ENCODE measurements around the gene SLC4A5.
"Not testable (repeated sequence)": the region's sequence is repeated elsewhere in the genome, so short reads cannot be mapped to it uniquely, and the experiment has no call there.

SLC4A5 gene

GRCh38 chr2:74261204-74261864 is 81.9 kb downstream of the SLC4A5 start:
- peak; percentile 56 for DNase-seq

DNA sequence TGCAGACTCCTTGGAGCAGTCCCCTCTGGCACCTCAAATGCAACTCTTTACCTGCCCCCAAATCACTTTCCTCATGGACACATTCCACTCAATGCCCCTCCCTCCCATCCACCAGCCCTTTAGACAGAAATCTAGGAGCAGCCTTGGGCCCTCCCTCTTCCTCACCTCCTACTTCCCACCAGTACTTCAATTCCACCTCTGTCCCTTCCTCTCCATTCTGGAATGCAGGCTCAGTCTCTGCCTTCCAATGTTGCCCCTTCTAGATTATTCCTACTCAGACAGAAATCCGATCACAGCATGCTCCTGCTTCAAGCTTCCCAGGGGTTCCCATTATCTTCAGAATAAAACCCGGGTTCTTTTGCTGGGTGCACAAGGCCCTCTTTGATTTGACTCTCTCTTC is 82.7 kb downstream of the SLC4A5 start:
- DNase-seq, result no peak

GRCh38 chr2:74259733-74260132 is 83.5 kb downstream of the SLC4A5 start:
- DNase-seq, result no peak

- DNase-seq, result no peak
Measured at GRCh38 chr2:74259191-74259590, 84.0 kb downstream of the SLC4A5 start.

- DNase-seq, result no peak
Measured at GRCh38 chr2:74255660-74256213, 87.5 kb downstream of the SLC4A5 start.

- no peak for DNase-seq
Measured at GRCh38 chr2:74253971-74254310, 89.3 kb downstream of the SLC4A5 start.

- DNase-seq, result no peak
Measured at GRCh38 chr2:74253306-74253970, 89.8 kb downstream of the SLC4A5 start.

DNA sequence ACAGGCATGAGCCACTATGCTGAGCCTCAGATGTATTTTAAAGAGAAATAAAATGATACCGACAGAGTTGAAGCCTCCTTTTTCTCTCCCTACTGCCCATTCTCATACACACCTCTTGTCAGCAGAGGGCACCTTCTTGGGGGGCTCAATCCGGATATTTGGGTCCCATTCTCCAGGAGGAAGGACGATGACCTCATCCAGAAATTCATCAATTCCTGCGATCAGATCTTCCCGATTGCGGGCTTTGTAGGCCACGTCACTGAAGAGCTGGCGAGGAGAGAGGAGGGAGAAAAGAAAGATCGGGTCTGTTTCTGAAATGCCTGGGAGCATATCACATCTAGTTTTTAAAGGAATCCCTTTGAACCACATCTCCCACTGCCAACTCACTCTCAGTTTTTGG is 90.4 kb downstream of the SLC4A5 start:
- DNase-seq, result no peak

- no peak for DNase-seq
Measured at GRCh38 chr2:74252036-74252435, 91.2 kb downstream of the SLC4A5 start.

DNA sequence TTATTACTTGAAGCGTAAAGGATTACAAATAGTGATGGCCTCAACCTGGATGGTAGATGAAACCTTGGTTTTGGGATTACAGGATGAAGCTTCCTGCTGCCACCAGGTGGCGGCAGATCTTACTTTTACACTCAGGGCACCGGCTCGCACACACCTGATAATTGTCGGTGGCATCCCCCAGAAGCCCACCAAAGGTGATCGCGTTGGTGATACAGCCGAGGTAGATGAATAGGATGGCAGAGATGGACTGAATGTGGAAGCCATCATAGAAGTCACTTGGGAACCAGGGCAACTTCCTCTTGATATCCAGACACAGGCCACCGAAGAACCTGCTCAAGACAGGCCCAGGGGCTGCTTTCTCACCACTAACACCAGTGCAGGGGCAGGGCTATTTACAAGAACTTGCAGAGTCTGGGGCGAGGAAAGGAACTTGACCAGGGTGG is 93.0 kb downstream of the SLC4A5 start:
- DNase-seq, result peak; percentile 56

DNA sequence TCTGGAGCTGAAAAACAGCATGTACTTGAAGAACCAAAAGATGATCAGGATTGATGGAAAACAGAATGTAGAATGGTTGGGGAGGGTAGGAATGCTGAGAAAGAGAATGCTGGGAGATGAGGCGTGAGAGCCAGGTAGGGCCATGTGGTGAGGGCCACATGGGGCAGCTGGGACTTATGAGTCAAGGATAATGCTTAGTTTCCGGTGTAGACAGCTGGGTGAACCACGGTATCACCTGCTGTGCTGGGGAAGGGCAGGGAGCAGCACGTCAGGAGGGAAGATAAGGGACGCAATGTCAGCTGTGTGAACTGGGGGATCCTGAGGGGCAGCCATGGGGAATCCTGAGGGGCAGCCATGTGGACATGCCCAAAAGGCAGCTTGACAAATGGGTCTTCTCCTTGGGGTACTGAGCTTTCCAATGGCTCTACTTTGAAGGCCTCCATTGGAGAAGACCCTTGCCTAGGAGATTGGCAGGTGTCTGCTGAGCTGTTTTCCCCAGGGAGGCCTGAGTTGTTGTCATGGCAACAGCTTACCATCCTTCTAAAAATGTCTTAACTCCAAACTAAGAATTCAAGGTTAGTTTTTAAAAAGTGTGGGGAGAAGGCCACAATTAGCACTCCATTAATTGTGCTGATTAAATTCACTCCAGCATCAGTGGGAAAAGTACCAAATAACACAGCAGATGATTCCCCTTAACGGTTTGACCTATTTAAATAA is 93.7 kb downstream of the SLC4A5 start:
- no peak for DNase-seq

DNA sequence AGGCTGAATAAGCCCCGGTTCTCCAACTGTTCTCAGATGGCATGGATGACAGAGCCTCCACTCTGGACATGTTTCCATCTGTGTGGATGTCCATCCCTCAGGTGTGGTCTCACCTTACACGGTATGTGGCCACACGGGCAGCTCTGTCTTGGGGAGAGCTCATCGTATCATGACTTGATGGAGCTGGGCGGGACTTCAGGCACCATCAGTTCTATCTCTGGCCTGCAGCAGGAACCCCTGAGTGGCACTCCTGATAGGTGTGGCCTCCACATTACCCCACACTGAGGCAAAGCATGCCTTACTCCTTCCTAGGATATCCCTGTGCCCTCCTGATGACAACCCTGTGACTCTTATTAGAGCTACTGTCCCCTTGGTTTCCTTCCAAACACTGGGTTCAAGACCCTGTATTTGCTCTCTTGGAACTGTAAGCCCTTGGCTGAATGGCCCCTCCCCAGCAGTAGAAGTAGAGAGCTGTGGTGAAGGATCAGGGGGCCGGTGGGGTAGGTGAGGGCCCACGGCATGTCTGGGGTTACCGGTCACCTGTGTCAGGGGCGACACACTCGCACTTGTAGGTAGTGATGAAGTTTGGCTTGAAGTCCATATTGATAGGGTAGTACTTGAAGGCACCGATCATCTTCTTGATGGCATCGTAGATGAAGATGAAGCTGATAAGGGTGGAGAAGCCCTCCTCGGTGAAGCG is 96.6 kb downstream of the SLC4A5 start:
- no peak for DNase-seq

GRCh38 chr2:74244286-74244685 is 98.9 kb downstream of the SLC4A5 start:
- no peak for DNase-seq

- no peak for DNase-seq
Measured at GRCh38 chr2:74242354-74243071, 100.7 kb downstream of the SLC4A5 start.

DNA sequence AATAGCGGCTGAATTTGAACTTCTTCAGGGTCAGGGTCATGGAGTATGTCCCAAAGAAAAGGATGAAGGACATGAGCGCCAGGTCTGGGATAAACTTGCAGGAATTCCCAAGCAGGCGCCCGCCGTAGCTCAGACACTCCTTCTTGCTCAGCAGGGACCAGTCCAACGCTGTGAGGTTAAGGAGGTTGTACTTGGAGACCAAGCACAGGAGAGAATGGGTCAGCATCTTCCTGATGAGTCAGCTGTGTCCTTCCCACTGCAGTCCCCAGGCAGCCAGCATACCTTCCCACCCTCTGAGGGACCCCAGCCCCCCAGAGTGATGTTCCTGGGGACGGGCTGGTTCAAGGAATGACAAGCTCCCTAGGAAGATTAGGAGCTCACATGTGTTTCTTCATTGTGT is 103.9 kb downstream of the SLC4A5 start:
- no peak for DNase-seq

DNA sequence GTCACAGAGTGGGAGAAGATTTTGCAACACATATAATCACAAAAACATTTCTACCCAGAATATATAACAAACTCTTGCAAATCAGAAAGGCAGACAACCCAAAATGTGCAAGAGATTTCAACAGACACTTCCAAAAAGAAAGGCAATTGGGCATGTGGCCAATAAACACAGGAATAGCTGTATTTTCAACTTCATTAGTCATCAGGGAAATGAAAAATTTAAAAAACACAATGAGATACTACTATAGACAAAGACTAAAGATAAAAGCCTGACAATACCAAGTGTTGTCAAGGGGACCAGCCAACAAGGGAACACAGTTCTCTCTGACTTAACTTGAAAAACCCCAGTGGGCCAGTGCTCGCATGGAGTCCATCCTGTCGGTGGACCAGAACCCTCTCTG is 104.3 kb downstream of the SLC4A5 start:
- DNase-seq, result no peak

DNA sequence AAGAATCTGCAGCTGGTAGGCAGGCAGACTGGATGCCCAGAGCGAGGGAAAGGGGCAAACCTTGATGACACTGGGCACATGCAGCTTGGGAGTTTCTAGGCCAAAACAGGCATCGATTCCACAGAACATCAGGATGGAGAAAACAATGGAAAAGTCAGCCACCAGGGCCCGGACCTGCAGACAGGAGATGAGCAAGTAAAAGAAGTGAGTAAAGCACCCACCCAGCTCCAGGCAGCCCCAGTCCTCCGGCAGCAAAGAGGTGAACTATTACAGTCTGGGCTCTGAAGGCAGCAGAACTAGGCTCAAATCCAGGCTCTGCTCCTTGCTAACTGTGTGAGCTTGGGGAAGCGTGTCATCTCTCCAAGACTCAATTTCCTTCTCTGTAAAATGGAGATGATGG is 108.2 kb downstream of the SLC4A5 start:
- DNase-seq, result no peak

- no peak for DNase-seq
Measured at GRCh38 chr2:74233648-74234047, 109.6 kb downstream of the SLC4A5 start.

GRCh38 chr2:74232426-74232825 is 110.8 kb downstream of the SLC4A5 start:
- no peak for DNase-seq

- not testable (repeated sequence) for DNase-seq
Measured at GRCh38 chr2:74229865-74230264, 113.4 kb downstream of the SLC4A5 start.

GRCh38 chr2:74228772-74229171 is 114.4 kb downstream of the SLC4A5 start:
- no peak for DNase-seq

DNA sequence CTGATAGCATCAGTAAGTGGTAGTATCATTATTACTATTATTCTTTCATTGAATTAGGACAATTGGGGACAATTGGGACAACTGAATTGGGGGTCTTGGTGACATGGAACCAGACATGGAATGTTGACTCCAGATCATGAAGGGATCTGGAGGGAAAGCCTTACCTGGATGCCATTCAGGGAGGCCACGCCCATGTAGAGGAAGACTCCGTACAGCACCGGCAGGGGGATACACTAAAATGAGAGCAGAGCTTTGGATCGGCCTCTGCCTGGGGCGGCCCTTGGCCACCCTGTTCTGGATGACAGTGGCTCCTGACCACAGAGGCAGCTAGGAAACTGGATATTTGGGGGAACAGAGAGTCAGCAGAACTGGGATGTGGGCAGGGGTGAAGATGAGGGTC is 115.6 kb downstream of the SLC4A5 start:
- DNase-seq, result no peak
